GM21360 (cell line): ENCODE measurements around the gene ARF1.

ENCODE experiments used
- ATAC-seq: cut with Tn5 transposase; IDR thresholded peaks from one replicate; pipeline ENCODE4 v1.9.1; 2021; ENCODE audit warnings: mild to moderate bottlenecking, moderate library complexity; ENCODE audit not compliant: unreplicated experiment

Gene ARF1

GRCh38 chr1:228048659-228049298 is 33.7 kb upstream of the ARF1 start:
- no peak for ATAC-seq

DNA sequence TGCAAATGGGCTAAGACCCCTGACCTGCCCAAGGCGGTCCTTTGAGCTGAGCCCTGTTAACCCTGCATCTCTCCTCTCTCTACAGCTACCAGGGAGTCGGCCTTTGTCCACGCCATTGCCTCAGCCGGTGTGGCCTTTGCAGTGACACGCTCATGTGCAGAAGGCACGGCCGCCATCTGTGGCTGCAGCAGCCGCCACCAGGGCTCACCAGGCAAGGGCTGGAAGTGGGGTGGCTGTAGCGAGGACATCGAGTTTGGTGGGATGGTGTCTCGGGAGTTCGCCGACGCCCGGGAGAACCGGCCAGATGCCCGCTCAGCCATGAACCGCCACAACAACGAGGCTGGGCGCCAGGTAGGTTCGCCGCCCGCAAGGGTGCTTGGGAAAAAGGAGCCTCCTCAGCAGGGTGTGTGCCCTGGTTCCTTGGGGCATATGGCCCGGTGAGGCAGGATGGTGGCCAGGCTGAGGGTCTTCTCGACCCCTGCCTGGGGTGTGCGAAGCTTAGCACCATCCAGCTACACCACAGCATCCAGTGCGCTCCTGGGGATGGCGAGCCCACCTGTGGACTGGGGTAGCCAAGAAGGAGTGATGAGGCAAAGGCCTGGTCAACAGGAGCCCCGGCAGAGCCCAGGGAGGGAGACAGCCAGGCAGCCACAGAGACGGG is 31.8 kb upstream of the ARF1 start:
- ATAC-seq: no peak

DNA sequence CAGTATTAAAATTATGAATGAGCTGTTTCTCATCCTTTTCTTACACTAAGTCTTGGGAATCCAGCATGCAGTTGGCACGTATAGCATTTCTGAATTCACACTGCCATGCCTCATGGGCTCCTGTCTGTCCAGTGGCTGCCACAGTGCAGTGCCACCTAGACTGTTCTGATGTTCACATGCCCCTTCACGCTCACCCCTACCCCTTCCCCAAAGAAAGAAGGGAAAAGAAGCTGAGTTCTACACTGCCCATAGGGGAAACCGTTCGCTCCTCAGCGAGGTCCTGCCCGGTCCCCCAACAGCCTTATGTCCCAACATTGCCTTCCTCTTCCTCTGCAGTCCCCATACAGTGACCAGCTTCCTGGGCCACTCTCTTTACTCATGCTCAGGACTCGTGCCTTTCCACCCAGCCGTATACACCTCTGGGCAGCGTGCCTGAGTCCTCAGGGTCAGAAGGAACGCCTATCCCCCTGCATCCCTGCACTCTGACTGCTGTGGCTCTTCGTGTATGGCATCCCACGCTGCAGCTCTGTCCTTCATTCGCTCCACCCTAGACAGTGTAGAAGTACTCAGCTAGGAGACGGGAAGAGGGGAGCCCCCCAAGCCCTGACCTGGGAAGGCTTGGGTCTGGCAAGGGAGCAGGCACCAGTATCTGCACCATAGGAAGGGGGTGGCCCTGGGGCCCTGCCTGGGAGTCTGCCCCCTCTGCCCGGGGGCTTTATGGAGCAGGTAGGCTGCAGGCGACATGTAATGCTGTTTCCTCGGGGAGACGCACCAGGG is 24.1 kb upstream of the ARF1 start:
- ATAC-seq: no peak

GRCh38 chr1:228058949-228059633 is 23.4 kb upstream of the ARF1 start:
- no peak for ATAC-seq

GRCh38 chr1:228059634-228060457 is 22.7 kb upstream of the ARF1 start:
- no peak for ATAC-seq

- ATAC-seq: no peak
Measured at GRCh38 chr1:228060458-228061190, 21.9 kb upstream of the ARF1 start.

DNA sequence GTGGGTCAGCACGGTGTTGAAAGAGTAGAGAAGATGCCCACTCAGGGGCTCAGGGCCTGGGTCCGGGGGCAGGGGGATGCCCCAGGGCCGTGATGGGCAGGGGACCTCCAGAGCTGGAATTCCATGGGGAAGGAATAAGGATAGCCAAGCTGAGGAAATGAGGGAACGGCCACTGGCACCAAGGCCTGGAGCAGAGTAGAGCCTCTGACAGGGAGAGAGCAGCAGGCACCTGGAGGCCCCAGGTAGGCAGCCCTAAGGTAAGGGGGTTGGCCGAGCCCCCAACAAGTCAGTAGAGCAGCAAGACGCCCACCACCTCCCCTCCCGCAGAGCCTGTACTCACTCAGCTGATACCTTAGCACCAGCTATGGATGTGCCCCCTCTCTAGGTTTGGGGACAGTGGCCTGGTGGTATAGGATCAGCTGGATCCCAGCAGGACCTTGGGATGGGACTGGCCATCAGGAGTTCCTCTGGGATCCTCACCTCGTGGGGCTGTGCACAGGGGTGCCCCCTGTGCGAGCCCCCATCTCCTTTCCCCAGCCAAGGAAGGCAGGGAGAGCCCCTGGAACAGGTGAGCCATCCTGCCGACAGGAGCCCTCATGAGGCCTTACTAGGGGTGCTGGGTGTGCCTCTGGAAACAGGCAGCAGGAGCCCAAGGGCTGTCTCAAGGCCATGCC is 21.0 kb upstream of the ARF1 start:
- no peak for ATAC-seq

DNA sequence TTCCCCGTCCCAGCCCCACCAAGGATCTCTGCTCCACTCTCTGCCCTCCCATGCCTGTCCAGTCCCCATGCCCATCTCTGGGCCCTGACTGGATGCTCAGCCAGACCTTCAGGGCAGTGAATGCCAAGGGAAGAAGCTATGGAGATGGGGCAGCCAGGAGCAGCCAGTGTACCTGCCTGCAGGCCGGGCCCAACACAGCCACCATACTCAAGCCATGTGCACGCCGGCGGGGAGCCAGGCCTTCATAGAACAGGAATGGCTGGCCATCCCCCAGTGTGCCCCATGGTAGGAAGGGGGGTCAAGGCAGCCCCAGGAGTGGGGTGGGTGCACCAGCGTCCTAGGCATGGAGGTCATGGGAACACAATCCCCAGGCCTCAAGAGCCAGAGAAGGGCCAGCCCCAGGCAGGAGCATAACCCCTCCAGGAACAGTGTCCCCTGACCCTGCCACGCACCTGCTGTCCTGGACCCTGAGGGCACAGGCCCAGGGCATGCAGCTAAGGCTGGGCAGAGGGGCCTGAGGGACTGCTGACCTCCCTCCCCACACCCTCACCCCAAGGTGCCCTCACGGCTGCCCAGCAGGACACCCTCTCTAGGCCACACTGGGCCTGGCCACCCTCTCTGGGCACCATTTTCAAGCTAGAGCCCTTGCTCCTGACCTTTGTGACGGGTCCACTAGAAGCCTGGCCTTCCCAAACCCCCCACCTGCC is 20.3 kb upstream of the ARF1 start:
- no peak for ATAC-seq

GRCh38 chr1:228062812-228063211 is 19.7 kb upstream of the ARF1 start:
- no peak for ATAC-seq

DNA sequence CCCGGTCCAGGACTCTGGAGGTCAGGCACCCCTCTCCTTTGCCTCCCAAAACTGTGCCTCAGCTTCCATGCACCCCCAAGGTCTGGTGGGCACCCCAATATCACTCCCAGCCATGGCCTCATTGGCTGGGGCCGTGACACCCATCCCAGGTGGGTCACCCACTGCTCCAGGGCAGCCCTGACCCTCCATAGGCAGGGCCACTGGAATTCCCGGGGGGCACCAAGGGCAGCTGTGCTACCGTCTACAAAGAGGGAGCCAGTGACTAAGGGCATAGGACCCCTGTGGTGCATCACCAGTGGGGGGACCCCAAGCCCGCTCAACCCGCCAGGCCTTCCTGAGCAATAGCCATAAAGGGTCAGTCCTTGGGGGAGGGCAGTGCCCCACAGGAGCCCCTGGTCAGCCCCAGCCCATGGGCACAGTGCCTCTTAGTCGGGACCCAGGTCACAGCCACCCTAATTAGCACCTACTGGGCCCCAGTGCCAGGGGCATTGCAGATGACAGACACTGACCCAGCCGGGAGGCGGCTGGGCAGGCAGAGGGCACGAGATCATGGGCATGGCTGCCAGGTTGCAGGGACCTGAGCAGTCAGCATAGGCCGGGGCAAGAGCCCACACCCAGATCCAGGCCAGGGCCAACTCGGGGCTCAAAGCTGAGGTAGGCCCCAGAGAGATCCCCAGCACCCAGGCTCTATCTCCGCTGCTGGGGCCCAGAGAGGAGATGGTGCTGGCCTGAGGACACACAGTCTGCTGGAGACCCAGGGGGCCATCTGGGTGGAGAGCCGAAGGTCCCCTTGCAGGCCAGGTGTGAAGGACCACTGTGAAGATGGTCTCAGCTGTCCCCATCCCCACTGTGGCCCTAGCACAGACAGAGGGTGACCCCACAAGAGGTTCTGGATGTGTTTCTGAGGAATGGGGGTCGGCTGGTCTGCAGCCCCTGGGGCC is 19.0 kb upstream of the ARF1 start:
- ATAC-seq: no peak

DNA sequence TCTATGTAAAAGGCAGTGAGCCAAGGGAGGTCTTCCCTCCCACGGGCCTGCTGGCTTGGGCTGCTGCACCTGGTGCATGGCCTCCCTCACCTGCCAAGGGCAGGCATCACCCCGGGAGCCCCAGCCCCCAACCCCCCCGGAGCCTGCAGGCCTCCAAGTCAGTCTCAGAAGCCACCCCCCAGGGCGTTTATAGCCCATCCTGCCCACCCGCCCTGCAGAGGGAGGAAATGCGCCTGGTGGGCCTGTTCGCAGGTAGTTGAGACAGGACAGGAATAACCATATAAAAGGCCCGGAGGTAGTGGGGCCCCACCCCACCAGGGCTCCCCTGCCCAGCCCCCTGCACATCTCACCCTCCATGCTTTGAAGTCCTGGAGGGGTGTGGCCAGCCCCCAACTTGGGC is 18.2 kb upstream of the ARF1 start:
- no peak for ATAC-seq

GRCh38 chr1:228064741-228065542 is 17.6 kb upstream of the ARF1 start:
- no peak for ATAC-seq

DNA sequence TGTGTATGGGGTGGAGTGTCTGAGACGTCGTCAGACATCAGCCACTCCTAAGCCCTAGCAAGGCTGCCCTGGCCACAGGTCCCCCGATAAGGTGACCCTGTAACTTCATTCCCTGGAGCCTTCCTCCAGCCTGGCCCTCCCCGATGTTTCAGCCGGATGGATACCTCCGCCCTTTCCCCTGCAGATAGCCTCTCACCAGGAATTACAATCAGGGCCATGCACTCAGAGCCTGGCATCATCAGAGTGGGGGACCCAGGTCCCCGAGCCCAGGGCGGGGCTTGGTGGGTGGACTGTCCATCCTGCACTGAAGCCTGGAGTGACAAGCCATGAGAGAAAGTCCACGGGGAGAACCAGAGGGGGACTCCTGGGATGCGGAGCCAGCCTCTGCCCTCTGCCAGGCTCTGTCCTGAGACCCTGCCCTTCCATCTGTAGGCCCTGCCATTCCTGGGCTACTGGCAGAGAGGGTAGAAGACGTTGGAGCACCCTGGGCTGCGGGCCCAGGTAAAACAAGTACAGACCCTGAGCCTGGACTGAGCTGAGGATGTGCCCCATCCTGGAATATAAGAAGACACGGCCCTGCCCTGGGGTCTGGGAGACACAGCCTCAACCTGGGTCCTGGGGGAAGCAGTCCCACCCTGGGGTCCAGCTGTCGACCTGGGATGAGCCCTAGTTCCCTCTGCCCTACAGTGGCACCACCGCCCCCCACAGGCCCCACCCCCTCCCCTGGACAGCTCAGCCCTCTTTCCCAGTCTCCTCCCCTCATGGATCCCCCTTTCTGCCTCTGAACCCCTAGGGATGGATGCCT is 16.8 kb upstream of the ARF1 start:
- no peak for ATAC-seq

DNA sequence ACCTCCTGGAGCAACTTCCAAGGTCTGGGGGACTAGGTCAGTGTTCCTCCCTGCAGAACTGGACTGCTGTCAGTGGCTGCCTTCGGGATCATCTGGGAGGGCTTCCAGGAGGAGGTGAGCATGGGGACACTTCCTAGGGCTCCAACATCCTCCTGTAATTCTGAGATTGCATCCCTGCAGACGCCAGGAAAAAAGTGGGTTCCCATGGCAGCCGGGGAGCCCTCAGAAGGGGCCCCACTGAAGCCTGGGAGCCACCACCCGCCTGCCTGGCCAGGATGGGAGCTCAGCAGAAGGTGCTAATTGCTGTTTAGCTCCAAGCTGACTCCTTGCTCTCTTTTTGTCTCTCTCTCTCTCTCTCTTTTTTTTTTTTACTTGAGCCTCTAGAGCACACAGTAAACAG is 16.1 kb upstream of the ARF1 start:
- ATAC-seq: no peak

DNA sequence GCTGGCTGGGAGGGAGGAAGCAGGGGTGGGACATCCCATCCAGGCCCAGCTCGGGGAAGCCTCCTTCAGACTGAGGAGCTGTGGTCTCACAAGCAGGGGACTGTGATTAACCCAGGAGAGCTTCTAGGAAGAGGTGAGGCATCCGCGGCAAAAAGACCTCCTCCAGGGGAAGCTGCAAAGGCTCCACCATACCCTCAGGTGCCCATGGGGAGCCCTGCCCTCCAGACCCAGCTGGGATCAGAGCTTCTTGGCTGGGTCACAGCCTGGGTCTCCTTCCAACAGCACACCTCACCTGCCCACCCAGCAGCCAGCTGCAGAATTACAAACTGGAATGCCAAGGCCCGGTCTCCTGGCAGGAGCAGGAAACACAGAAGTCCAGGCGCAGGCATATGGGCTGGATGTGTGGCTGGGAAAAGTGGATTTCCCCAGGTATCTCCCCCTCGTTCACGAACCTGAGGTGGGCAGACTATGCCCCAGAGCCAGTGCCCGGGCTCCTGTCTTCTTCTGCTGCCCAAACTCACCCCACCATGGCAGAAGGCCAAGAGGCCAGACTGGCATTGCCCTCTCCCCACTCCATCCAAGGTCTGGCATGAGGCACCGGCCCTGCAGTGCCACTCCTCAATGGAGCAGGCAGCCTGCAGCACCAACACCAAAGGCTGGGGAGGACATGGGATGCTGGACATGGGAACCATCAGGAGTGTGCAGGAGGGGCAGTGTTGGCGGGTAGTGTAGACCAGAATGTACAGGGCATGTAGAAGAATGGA is 15.4 kb upstream of the ARF1 start:
- no peak for ATAC-seq
